Uterus (tissue), 4 donors: Measurements from ENCODE around the gene PAFAH1B2. TPM values are rescaled to one million over a fixed set of nuclear protein-coding genes. Genes with fewer than 3 reads are reported as not detected.
"Not testable (repeated sequence)": the region's sequence is repeated elsewhere in the genome, so short reads cannot be mapped to it uniquely, and the experiment has no call there.

Experiments used
- DNase-seq, 2 donors: peaks; one replicate each; pipeline ENCODE4 v3.0.0-alpha.2; 2019 to 2020
- H3K27ac ChIP-seq, 2 donors: fragments of 200-600 bp; sonication (generic); 1 replicate in 1 of 2; 2 replicates in 1 of 2; pipeline ENCODE4 v1.5.1; 2016 to 2018
- H3K27me3 ChIP-seq, 2 donors: fragments of 200-600 bp; sonication (generic); one replicate each; pipeline ENCODE4 v1.5.1; 2018 to 2019; ENCODE audit warnings: control low read depth in 1 of 2
- H3K36me3 ChIP-seq, 2 donors: fragments of 200-600 bp; sonication (generic); one replicate each; pipeline ENCODE4 v1.5.1; 2019; ENCODE audit warnings: control low read depth in 1 of 2
- H3K4me1 ChIP-seq, 2 donors: fragments of 200-600 bp; sonication (generic); one replicate each; pipeline ENCODE4 v1.5.1; 2018 to 2019; ENCODE audit warnings: control low read depth in 1 of 2
- H3K4me3 ChIP-seq, 2 donors: fragments of 200-600 bp; sonication (generic); 1 replicate in 1 of 2; 2 replicates in 1 of 2; pipeline ENCODE4 v1.5.1; 2018 to 2019; ENCODE audit warnings: mild to moderate bottlenecking in 1 of 2
- H3K9me3 ChIP-seq, 2 donors: fragments of 200-600 bp; sonication (generic); one replicate each; pipeline ENCODE4 v1.5.1; 2019; ENCODE audit warnings: control low read depth in 1 of 2
- POLR2A ChIP-seq, 2 donors: fragments of 450-650 bp; IDR thresholded peaks; one replicate each; pipeline ENCODE4 v1.6.1; 2016; ENCODE audit warnings: antibody characterized with exemption in 2 of 2, mild to moderate bottlenecking in 1 of 2, moderate library complexity in 1 of 2
- intact Hi-C: fragments of 100-400 bp; cut with DNase I; formaldehyde crosslinking; loops from one replicate; pipeline ENCODE4 v1.15.1; 2023; ENCODE audit warnings: low total_unique reads
- total RNA-seq, 4 donors: library from RNA; depleted of rRNA in 3 of 4; stranded (reverse); fragments of >200 nt in 3 of 4; gene quantifications; one replicate each; pipeline versions ENCODE4 v1.1.0 to v1.2.4, GENCODE V29; 2014 to 2023
- TF ChIP-seq, protein P1 (sequence below), 4 experiments: fragments of 200-600 bp in 2 of 4; fragments of 450-650 bp in 2 of 4; sonication (generic) in 2 of 4; IDR thresholded peaks; one replicate each; pipeline ENCODE4 v1.5.1; 2016 to 2019; ENCODE audit warnings: antibody characterized with exemption in 4 of 4, mild to moderate bottlenecking in 2 of 4, moderate library complexity in 1 of 4
- donor health status: DM: yes; HTN: yes; CAD: no.

Gene PAFAH1B2
- total RNA-seq, 4 donors from 2014 or later = 62.8 to 154 (median 128) TPM

DNA sequence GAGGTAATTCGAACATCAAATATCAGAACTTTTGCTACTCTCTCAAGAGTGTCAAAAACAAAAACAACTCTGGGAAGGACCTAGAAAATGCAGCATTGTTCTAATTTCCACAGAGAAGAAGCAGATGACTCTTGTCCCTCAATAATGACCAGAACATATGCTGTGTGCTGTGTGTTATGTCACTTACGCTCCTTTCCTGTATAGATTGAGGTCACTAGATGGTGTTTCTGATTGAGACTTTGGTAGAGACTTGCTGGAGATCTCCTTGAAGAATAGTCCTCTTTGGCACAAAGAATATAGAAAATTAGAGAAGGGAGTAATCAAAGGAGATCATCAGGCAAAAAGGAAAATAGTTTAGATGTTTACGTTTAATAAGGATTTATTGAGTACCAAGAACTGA, 43.5 kb upstream of the PAFAH1B2 start:
- no peak overlapping the region for H3K27ac ChIP-seq

DNA sequence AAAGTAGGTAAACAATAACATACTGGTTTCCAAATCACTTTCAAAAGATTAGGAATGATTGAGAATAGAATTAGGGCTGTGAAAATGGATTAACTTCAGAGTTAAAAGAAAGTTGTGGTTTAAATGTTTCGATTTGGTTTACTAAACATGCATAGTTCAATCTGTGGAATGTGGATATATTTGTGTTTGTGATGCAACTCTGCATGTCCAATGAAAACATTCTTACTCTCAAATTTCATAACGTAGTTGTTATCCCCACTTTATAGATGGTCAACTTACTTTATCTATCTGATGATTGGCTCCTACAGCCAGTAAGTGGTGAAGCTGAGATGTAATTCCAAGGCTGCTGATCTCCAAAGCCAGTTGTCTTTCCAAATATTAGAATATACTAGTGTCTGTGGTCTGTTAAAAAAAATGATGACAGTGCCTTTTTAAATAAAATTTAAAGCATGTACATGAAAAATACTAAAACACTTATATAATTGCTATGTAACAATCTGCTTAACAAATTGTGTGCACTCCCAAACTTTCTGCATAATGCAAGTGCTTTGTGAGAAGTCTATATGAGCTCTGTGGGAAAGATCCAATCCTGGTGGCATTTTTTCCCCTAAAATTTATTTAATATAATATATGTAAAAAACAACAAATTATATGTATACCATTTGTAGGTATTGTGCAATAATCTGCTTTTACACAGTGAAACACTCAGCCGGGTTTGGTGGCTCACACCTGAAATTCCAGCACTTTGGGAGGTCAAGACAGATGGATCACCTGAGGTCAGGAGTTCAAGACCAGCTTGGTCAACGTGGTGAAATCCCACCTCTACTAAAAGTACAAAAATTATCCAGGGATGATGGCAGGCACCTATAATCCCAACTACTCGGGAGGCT, 36.1 kb upstream of the PAFAH1B2 start:
- no peak overlapping the region for H3K27ac ChIP-seq
- intact Hi-C loops = loop anchor here (10.0 kb wide), 1 partner anchor 323 kb away; the partner anchor contains the start of gene ZPR1
- H3K36me3 ChIP-seq = no peaks in the 10 kb centered on the region
- no peaks in the 10 kb centered on the region for H3K27me3 ChIP-seq
- no peaks in the 10 kb centered on the region for H3K4me1 ChIP-seq
- no peaks in the 10 kb centered on the region for H3K9me3 ChIP-seq
- H3K4me3 ChIP-seq = no peak overlapping the region
- TF ChIP-seq POLR2A (IDR thresholded peaks at IDR 0.05) = no peak
- TF ChIP-seq, protein P1, sequence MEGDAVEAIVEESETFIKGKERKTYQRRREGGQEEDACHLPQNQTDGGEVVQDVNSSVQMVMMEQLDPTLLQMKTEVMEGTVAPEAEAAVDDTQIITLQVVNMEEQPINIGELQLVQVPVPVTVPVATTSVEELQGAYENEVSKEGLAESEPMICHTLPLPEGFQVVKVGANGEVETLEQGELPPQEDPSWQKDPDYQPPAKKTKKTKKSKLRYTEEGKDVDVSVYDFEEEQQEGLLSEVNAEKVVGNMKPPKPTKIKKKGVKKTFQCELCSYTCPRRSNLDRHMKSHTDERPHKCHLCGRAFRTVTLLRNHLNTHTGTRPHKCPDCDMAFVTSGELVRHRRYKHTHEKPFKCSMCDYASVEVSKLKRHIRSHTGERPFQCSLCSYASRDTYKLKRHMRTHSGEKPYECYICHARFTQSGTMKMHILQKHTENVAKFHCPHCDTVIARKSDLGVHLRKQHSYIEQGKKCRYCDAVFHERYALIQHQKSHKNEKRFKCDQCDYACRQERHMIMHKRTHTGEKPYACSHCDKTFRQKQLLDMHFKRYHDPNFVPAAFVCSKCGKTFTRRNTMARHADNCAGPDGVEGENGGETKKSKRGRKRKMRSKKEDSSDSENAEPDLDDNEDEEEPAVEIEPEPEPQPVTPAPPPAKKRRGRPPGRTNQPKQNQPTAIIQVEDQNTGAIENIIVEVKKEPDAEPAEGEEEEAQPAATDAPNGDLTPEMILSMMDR (IDR thresholded peaks at IDR 0.05) = no peak
- no peak for DNase-seq

More for the DNA sequence above, 43.5 kb upstream of the PAFAH1B2 start:
- Histone ChIP-seq H3K36me3 (no peaks in the 10 kb centered on the region), H3K4me1 (no peaks in the 10 kb centered on the region), H3K27me3 (no peaks in the 10 kb centered on the region), H3K4me3 (no peak overlapping the region), H3K9me3 (no peaks in the 10 kb centered on the region)
- intact Hi-C loops = loop anchor here (10.0 kb wide), 1 partner anchor 316 kb away; the partner anchor contains the start of gene ZPR1
- DNase-seq = no peak
- no peak for TF ChIP-seq POLR2A (IDR thresholded peaks at IDR 0.05)
- TF ChIP-seq, protein P1 (IDR thresholded peaks at IDR 0.05) = no peak

DNA sequence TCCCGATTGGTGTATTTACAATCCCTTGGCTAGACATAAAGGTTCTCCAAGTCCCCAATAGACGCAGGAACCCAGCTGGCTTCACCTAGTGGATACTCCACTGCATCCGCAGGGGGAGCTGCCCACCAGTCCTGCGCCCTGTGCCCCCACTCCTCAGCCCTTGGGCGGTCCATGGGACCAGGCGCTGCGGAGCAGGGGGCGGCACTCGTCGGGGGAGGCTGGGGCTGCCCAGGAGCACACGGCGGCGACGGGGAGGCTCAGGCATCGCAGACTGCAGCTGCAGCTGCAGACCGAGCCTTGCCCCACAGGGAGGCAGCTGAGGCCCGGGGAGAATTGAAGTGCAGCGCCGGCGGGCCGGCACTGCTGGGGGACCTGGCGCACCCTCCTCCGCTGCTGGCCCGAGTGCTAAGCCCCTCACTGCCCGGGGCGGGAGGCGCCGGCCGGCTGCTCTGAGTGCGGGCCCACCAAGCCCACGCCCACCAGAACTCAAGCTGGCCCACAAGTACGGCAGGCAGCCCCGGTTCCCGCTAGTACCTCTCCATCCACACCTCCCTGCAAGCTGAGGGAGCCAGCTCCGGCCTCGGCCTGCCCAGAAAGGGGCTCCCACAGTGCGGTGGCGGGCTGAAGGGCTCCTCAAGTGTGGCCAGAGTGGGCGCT, 33.7 kb upstream of the PAFAH1B2 start:
- no peaks in the 10 kb centered on the region for H3K36me3 ChIP-seq
- no peak for DNase-seq
- intact Hi-C loops = loop anchor here (10.0 kb wide), 1 partner anchor 236 kb away; no protein-coding TSS in a partner anchor
- H3K9me3 ChIP-seq = no peaks in the 10 kb centered on the region
- no peak overlapping the region for H3K4me3 ChIP-seq
- TF ChIP-seq, protein P1 (IDR thresholded peaks at IDR 0.05) = no peak
- no peak for TF ChIP-seq POLR2A (IDR thresholded peaks at IDR 0.05)
- H3K27ac ChIP-seq = no peak overlapping the region
- no peaks in the 10 kb centered on the region for H3K4me1 ChIP-seq
- H3K27me3 ChIP-seq = no peaks in the 10 kb centered on the region

DNA sequence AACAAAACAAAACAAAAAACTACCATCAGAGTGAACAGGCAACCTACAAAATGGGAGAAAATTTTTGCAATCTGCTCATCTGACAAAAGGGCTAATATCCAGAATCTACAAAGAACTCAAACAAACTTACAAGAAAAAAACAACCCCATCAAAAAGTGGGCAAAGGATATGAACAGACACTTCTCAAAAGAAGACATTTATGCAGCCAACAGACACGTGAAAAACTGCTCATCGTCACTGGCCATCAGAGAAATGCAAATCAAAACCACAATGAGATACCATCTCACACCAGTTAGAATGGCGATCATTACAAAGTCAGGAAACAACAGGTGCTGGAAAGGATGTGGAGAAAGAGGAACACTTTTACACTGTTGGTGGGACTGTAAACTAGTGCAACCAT, 31.6 kb upstream of the PAFAH1B2 start:
- H3K4me3 ChIP-seq, H3K27me3 ChIP-seq, H3K36me3 ChIP-seq, DNase-seq, H3K27ac ChIP-seq, H3K4me1 ChIP-seq, H3K9me3 ChIP-seq: not testable (repeated sequence)
- intact Hi-C loops = loop anchor here (10.0 kb wide), 1 partner anchor 238 kb away; no protein-coding TSS in a partner anchor

DNA sequence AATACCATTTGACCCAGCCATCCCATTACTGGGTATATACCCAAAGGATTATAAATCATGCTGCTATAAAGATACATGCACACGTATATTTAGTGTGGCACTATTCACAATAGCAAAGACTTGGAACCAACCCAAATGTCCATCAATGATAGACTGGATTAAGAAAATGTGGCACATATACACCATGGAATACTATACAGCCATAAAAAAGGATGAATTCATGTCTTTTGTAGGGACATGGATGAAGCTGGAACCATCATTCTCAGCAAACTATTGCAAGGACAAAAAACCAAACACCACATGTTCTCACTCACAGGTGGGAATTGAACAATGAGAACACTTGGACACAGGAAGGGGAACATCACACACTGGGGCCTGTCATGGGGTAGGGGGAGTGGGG, 31.1 kb upstream of the PAFAH1B2 start:
- not testable (repeated sequence) for H3K4me3 ChIP-seq, H3K4me1 ChIP-seq, H3K27me3 ChIP-seq, H3K27ac ChIP-seq, H3K36me3 ChIP-seq, DNase-seq, H3K9me3 ChIP-seq
- intact Hi-C loops = loop anchor here (10.0 kb wide), 1 partner anchor 238 kb away; no protein-coding TSS in a partner anchor

DNA sequence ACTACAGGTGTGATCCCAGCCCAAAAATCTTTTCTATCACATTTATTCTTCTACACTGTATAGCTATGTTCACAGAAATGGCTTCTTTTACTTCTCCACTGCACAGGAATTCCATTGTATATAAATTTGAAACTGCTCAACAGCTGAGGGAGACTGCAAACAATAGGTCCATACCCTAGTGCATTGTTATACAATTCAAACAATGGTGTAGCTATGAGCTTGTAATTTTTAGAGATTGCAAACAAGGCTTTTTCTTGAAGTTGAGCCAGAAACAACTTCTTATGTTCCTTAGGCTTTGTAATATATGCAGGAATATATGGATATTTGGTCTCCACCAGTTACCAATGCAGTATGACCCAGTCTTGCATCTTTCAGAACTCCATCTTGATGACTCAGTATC, 26.4 kb upstream of the PAFAH1B2 start:
- Histone ChIP-seq H3K4me3 (no peak overlapping the region), H3K27me3 (no peaks in the 10 kb centered on the region), H3K4me1 (no peaks in the 10 kb centered on the region), H3K27ac (no peak overlapping the region), H3K36me3 (no peaks in the 10 kb centered on the region), H3K9me3 (no peaks in the 10 kb centered on the region)
- intact Hi-C loops = loop anchor here (10.0 kb wide), 1 partner anchor 243 kb away; no protein-coding TSS in a partner anchor
- no peak for DNase-seq
- TF ChIP-seq POLR2A (IDR thresholded peaks at IDR 0.05) = no peak
- TF ChIP-seq, protein P1 (IDR thresholded peaks at IDR 0.05) = no peak
